MV-4-11 (cell line): ENCODE data around the gene WFDC1.
A peak's percentile ranks its signal among the peaks of the same experiment; 100 is the strongest.

ENCODE experiments used
- DNase-seq: peaks from one replicate; lab custom pipeline; 2025; lab: John Stamatoyannopoulos, UW

Gene WFDC1

GRCh38 chr16:84302111-84302954, 7.7 kb downstream of the WFDC1 start:
- DNase-seq = no peak

GRCh38 chr16:84303023-84303422, 8.3 kb downstream of the WFDC1 start:
- DNase-seq = no peak

- DNase-seq = no peak
Observed at GRCh38 chr16:84303516-84303915, 8.8 kb downstream of the WFDC1 start.

- no peak for DNase-seq
Observed at GRCh38 chr16:84306564-84306963, 11.9 kb downstream of the WFDC1 start.

GRCh38 chr16:84307209-84307954, 12.7 kb downstream of the WFDC1 start:
- no peak for DNase-seq

GRCh38 chr16:84308120-84308519, 13.4 kb downstream of the WFDC1 start:
- DNase-seq = no peak

- no peak for DNase-seq
Observed at GRCh38 chr16:84310642-84311041, 16.0 kb downstream of the WFDC1 start.

GRCh38 chr16:84312783-84313382, 18.2 kb downstream of the WFDC1 start:
- DNase-seq = no peak

GRCh38 chr16:84313921-84314320, 19.2 kb downstream of the WFDC1 start:
- DNase-seq = no peak

- no peak for DNase-seq
Observed at GRCh38 chr16:84314373-84314772, 19.7 kb downstream of the WFDC1 start.

GRCh38 chr16:84314814-84315213, 20.1 kb downstream of the WFDC1 start:
- no peak for DNase-seq

GRCh38 chr16:84315422-84315821, 20.7 kb downstream of the WFDC1 start:
- DNase-seq = no peak

- no peak for DNase-seq
Observed at GRCh38 chr16:84318091-84318975, 23.7 kb downstream of the WFDC1 start.

- no peak for DNase-seq
Observed at GRCh38 chr16:84319146-84319760, 24.6 kb downstream of the WFDC1 start.

- no peak for DNase-seq
Observed at GRCh38 chr16:84320511-84320910, 25.8 kb downstream of the WFDC1 start.

- no peak for DNase-seq
Observed at GRCh38 chr16:84321932-84322331, 27.3 kb downstream of the WFDC1 start.

GRCh38 chr16:84322749-84323148, 28.1 kb downstream of the WFDC1 start:
- DNase-seq = no peak

GRCh38 chr16:84323606-84324005, 28.9 kb downstream of the WFDC1 start:
- DNase-seq = peak; percentile 74

- DNase-seq = peak; percentile 66
Observed at GRCh38 chr16:84324434-84325262, 30.0 kb downstream of the WFDC1 start.

GRCh38 chr16:84326545-84326944, 31.9 kb downstream of the WFDC1 start:
- DNase-seq = no peak
